Kidney glomerular epithelial cell (primary cell): ENCODE measurements around the gene KRTAP20-4.

Experiments used
- DNase-seq: peaks from one replicate; lab custom pipeline; 2025; lab: John Stamatoyannopoulos, UW

KRTAP20-4 gene

DNA sequence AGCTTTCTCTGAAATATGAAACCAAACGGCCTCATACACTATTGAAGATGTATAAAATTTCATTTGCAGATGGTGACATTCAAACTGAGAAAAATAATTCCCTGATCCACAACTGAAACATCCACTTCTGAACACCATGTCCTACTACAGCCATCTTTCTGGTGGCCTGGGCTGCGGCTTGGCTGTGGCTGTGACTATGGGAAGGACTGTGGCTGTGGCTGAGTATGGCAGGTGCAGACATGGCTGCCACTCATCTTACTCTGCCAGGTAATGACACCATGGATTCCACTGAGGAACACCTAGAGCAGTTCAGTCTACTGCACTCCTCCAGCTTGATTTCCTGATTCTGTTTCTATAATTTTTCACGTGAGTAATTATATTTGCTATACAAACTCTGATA, at the start of gene KRTAP20-4:
TSS of gene KRTAP20-4 (plus strand) at position 106 of the 400 bp plus-strand sequence.
- no peak for DNase-seq

GRCh38 chr21:30577766-30578165, 42.7 kb upstream of the KRTAP20-4 start:
- no peak for DNase-seq

- no peak for DNase-seq
These were observed 41.1 kb upstream of the KRTAP20-4 start for GRCh38 chr21:30579346-30579745.

- DNase-seq, result no peak
These were observed 40.3 kb upstream of the KRTAP20-4 start for GRCh38 chr21:30580132-30580531.

DNA sequence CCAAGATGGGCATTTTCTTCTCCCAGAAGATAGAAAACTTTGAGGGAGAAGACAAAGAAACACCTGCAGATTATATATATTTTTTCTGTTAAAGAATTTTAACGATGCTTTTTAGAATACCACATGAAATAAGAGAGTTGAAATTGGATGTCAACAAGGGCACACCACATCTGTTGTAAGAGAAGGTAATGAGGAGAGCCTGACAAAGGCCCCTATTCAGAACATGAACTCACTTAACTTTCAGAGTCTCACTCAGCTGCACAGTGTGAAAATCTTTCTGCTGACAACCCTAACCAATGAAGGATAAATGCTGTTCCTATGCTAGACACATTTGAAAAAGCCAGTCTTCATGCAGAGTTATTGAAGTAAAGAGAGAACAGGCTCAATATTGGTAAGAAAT, 37.6 kb upstream of the KRTAP20-4 start:
- DNase-seq, result no peak

GRCh38 chr21:30590297-30590696, 30.1 kb upstream of the KRTAP20-4 start, which contains the start of gene KRTAP22-2:
Gene KRTAP22-2, minus strand, starts transcription at chr21:30590397.
- no peak for DNase-seq

DNA sequence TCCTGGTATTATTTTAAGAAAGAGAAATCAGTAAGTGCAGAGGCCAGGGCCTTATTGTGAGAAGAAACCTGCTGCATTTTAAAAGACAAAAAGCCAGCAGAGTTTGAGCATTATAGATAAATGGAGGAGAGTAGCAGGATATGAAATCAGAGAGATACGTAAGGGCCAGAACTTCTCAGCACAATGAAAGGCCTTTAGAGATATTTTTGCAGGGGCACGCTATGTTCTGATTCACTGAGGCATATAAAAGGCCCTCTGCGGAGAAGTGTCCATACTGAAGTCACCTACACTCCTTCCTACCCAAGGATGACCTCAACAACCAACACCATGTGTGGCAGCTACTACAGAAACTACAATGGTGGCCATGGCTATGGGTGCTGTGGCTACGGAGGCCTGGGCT, 28.3 kb upstream of the KRTAP20-4 start, which contains the start of gene KRTAP6-3:
TSS of gene KRTAP6-3 (plus strand) at position 301 of the 400 bp plus-strand sequence. CDS start at position 307, 6 bp downstream.
- no peak for DNase-seq

DNA sequence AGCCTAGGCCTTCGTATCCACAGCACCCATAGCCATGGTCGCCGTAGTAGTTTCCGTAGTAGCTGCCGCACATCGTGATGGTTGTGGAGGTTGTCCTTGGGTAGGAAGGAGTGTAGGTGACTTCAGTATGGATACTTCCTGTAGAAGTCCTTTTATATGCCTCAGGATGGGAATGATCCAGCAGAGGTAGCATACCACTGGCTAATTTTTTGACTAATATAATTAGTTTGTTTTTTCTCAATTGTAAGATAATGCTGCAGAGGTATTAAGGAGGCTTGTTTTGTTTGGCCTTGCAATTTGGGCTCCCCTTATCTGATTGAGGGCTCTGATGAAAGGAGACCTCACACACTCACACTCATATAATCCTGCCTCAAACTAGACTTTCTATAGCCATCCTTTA, 21.6 kb upstream of the KRTAP20-4 start, which contains the start of gene KRTAP6-2:
TSS of gene KRTAP6-2 (minus strand) at position 101 of the 400 bp plus-strand sequence. CDS start at position 73, 28 bp downstream.
- no peak for DNase-seq

DNA sequence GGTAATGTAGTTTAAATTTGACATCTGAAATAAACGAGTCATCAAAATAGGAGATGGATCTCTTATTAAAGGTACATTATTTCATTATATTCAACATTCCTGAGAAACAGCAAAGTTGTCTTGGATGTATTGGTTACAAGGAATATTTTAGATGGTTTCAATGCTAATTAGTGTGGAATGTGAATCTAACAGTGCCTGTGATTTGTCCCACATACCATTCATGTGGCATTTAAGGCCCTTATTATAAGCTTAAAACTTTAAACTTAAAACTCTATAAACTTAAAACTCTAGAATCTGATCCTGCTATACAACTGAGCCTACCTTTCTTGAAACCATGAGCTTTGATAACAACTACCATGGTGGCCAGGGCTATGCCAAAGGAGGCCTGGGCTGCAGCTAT, 19.6 kb upstream of the KRTAP20-4 start, which contains the start of gene KRTAP22-1:
TSS of gene KRTAP22-1 (plus strand) at position 301 of the 400 bp plus-strand sequence.
- no peak for DNase-seq

DNA sequence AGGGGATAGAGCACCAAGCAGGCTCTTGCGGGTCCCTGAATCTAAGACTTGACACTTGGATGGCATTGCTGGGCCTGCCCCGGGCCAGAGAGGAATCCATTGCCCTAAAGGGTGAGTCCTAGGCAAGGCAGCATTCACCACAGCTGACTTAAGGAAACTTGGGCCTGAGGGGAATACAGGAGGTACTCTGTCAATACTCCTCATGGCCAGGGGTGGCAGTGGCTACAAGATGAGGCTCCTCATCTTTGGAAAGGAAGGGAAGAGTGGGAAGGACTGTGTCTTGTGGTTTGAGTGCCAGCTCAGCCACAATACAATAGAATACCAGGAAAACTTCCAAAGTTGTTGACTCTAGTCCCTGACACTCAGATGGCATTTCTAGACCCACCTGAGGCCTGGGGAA, 14.5 kb upstream of the KRTAP20-4 start:
- DNase-seq, result no peak

- no peak for DNase-seq
These were observed 8.3 kb upstream of the KRTAP20-4 start for GRCh38 chr21:30612132-30612531.

DNA sequence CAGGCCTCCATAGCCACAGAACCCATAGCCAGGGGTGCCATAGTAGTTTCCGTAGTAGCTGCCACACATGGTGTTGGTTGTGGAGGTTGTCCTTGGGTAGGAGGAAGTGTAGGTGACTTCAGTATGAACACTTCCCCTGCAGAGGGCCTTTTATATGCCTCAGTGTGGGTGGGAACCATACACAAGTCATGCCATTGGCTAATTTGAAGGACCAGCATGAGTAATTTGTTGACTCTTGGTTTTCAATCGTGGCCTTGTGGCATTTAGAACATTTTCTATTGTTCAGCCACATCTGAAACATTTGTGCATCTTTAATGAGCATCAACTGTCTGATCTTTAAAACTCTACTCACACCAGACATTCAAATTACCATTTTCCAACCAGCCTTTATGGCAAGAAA, 6.6 kb upstream of the KRTAP20-4 start, which contains the start of gene KRTAP6-1:
TSS of gene KRTAP6-1 (minus strand) at position 95 of the 400 bp plus-strand sequence. CDS start at position 69, 26 bp downstream.
- DNase-seq, result no peak

GRCh38 chr21:30615199-30615598, 5.2 kb upstream of the KRTAP20-4 start:
- DNase-seq, result no peak

- DNase-seq, result no peak
These were observed 4.3 kb upstream of the KRTAP20-4 start, which contains the start of gene KRTAP20-1 for GRCh38 chr21:30616125-30616524. Gene KRTAP20-1, plus strand, starts transcription at chr21:30616425. Its CDS starts 30 bp downstream, at chr21:30616455.

- DNase-seq, result no peak
These were observed 347 bp upstream of the KRTAP20-4 start for GRCh38 chr21:30620080-30620479.

DNA sequence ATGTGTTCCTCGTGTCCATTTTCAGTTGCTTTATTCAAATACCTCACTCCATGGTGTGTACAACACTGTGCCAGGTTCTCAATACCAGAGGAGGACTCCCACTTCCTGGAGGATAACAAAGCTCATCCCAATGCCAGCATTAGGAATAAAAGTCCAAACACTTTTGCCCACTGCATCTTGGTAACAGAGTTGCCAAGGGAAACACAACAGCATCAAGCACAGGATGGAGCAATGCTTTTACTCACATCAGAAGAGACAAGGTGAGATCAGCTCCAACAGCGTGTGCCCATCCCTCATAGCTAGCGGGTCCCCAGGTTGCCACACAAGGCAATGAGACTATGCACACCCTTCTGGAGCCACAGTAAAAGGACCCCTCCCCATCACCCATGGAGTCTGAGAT, 2.9 kb downstream of the KRTAP20-4 start:
- no peak for DNase-seq

DNA sequence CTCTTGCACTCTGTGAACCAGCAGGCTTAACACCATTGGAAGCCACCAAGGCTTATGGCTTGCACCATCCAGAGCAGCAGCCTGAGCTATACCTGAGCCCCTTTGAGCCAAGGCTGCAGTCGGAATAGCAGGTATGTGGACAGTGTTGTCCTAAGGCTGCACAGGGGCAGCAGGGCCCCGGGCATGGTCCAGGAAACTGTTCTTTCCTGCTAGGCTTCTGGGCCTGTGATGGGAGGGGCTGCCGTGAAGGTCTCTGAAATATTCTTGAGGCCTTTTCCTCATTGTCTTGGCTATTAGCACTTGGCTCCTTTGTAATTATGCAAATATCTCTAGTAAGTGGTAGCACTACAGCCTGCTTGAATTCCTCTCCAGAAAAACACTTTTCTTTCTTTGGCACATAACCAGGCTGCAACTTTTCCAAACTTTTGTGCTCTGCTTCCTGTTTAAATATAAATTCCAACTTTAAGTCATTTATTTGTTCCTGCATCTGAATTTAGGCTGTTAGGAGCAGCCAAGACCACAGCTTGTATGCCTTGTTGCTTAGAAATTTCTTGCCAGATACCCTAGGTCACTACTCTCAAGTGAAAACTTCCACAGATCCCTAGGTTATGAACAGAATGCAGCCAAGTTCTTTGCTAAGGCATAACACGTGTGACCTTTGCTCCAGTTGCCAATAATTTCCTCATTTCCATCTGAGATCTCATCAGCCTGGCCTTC, 5.2 kb downstream of the KRTAP20-4 start:
- DNase-seq, result no peak

GRCh38 chr21:30628109-30628508, 7.7 kb downstream of the KRTAP20-4 start:
- no peak for DNase-seq

GRCh38 chr21:30629200-30629599, 8.8 kb downstream of the KRTAP20-4 start:
- no peak for DNase-seq

DNA sequence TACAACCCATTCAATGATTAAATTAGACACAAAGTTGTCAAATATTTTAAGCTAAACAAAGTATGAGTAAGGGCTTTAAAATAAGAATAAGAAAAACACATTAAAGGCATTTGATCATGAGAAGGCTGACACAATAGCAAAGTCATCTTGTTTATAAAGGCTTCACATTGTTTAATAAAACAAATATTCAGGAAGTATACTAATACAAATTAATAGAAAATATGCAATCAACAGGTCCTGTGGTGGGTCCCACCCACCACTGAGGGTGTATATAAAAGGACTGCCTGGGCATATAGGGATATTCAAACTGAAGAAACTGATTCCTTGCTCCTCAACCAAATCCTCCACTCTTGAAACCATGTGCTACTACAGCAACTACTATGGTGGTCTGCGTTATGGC, 14.5 kb downstream of the KRTAP20-4 start, which contains the start of gene KRTAP20-2:
TSS of gene KRTAP20-2 (plus strand) at position 301 of the 400 bp plus-strand sequence. CDS start at position 359, 58 bp downstream.
- DNase-seq, result no peak

DNA sequence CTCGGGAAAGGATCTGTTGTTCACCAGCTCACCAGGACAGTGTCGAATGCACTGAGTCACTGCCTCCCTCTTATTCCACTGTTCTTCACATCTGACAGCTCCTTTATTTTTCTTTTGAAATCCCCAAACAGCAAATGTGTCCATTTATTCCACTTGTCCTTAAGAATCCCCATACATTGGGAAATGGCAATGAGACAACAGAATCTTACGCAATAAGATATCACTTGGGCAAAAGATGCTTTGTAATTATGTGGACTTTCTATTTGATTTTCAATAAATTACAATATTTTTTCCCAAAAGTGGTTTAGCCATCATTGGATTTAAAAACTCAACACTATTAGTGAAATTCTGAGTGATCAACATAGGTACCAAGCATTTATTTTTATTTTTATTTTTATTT, 18.3 kb downstream of the KRTAP20-4 start:
- no peak for DNase-seq

DNA sequence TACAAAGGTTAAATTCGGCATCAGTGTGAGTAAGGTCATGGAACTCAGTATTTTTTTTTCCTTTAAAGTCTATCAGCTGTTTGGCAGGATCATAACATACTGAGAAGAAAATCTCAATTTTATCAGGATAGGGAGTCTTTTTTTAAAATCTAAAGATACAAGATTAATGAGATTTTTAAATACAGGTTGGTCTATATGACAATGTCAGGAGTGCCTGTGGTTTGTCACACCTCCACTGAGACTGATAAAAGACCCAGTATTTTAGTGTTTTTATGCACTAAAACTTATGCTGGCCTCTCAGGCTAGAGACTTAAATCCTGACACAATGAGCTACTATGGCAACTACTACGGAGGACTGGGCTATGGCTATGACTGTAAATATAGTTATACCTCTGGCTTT, 22.1 kb downstream of the KRTAP20-4 start, which contains the start of gene KRTAP20-3:
TSS of gene KRTAP20-3 (plus strand) at position 301 of the 400 bp plus-strand sequence.
- no peak for DNase-seq

GRCh38 chr21:30646904-30647414, 26.5 kb downstream of the KRTAP20-4 start:
- no peak for DNase-seq
